PC-3 (cell line): ENCODE results near the gene UMPS. TPM values are rescaled to one million over a fixed set of nuclear protein-coding genes. Genes with fewer than 3 reads are reported as not detected.

Experiments
- ATAC-seq: fragments of 200-7000 bp; cut with Tn5 transposase; 2 replicates; pipeline ENCODE4 v1.9.1; 2020; ENCODE audit warnings: mild to moderate bottlenecking, moderate library complexity
- BruUV-seq: library from RNA; stranded (reverse); fragments of 400-500 nt; replicated peaks from 2 replicates; lab custom pipeline; 2021; lab: Mats Ljungman, UMichigan
- CTCF ChIA-PET: fragments of 300-600 bp; sonication (Branson Sonifier 250); formaldehyde crosslinking; loops from one replicate; lab custom pipeline; 2022; ENCODE audit warnings: antibody characterized with exemption; lab: Charles Lee
- POLR2A ChIA-PET: fragments of 300-600 bp; sonication (Branson Sonifier 250); formaldehyde crosslinking; loops from one replicate; lab custom pipeline; 2022; ENCODE audit warnings: antibody characterized with exemption; ENCODE audit not compliant: unreplicated experiment; lab: Charles Lee
- DNase-seq: peaks from one replicate; pipeline ENCODE4 v3.0.0-alpha.2; 2015
- H2AFZ ChIP-seq: fragments of 300-600 bp; sonication (generic); 2 replicates; pipeline ENCODE4 v1.6.0; 2016; ENCODE audit warnings: antibody characterized with exemption, low read length
- H3F3A ChIP-seq: fragments of 300-600 bp; sonication (generic); one replicate; pipeline ENCODE4 v1.6.0; 2017; ENCODE audit warnings: antibody characterized with exemption, low read length, control low read depth, mild to moderate bottlenecking; ENCODE audit not compliant: unreplicated experiment
- H3K27ac ChIP-seq: fragments of 300-600 bp; sonication (generic); 2 replicates; pipeline ENCODE4 v1.5.1; 2016; ENCODE audit warnings: mild to moderate bottlenecking, low read length
- H3K27me3 ChIP-seq: fragments of 300-600 bp; sonication (generic); 2 replicates; pipeline ENCODE4 v1.6.1; 2016; ENCODE audit warnings: low read length, mixed read lengths
- H3K36me3 ChIP-seq: fragments of 300-600 bp; sonication (generic); 2 replicates; pipeline ENCODE4 v1.6.1; 2016; ENCODE audit warnings: low read depth, mixed run types, low read length, mixed read lengths
- H3K4me1 ChIP-seq: fragments of 300-600 bp; sonication (generic); 2 replicates; pipeline ENCODE4 v1.5.1; 2016; ENCODE audit warnings: low read length; ENCODE audit not compliant: insufficient read depth
- H3K4me2 ChIP-seq: fragments of 300-600 bp; sonication (generic); 2 replicates; pipeline ENCODE4 v1.6.0; 2016; ENCODE audit warnings: low read length
- H3K4me3 ChIP-seq: fragments of 300-600 bp; sonication (generic); 2 replicates; pipeline ENCODE4 v1.5.1; 2016; ENCODE audit warnings: mild to moderate bottlenecking, low read length, mixed read lengths
- H3K79me2 ChIP-seq: fragments of 300-600 bp; sonication (generic); 2 replicates; pipeline ENCODE4 v1.6.1; 2017; ENCODE audit warnings: low read length, mixed read lengths
- H3K9ac ChIP-seq: fragments of 300-600 bp; sonication (generic); 2 replicates; pipeline ENCODE4 v1.6.0; 2016; ENCODE audit warnings: mild to moderate bottlenecking, low read length
- H3K9me2 ChIP-seq: fragments of 300-600 bp; sonication (generic); replicated peaks from 2 replicates; pipeline ENCODE4 v1.6.1; 2016; ENCODE audit warnings: mixed run types, low read length, mixed read lengths
- H3K9me3 ChIP-seq: fragments of 300-600 bp; sonication (generic); 2 replicates; pipeline ENCODE4 v1.6.1; 2016; ENCODE audit warnings: low read length, mixed read lengths
- H4K20me1 ChIP-seq: fragments of 300-600 bp; sonication (generic); 2 replicates; pipeline ENCODE4 v1.6.1; 2016; ENCODE audit warnings: low read length, mixed read lengths
- EZH2 ChIP-seq: fragments of 300-600 bp; sonication (generic); IDR thresholded peaks from one replicate; pipeline ENCODE4 v1.6.1; 2017; ENCODE audit warnings: antibody characterized with exemption, mild to moderate bottlenecking, low read length; ENCODE audit not compliant: unreplicated experiment
- EZH2phosphoT487 ChIP-seq: fragments of 300-600 bp; sonication (generic); IDR thresholded peaks from 2 replicates; pipeline ENCODE4 v1.6.1; 2018; ENCODE audit warnings: mild to moderate bottlenecking, antibody characterized with exemption, low read length, borderline replicate concordance
- intact Hi-C: fragments of 100-400 bp; cut with micrococcal nuclease; formaldehyde crosslinking; loops from 2 replicates; pipeline ENCODE4 v1.9.0; 2023
- total RNA-seq: library from RNA; depleted of rRNA; stranded (reverse); fragments of >200 nt; gene quantifications from 2 replicates; pipeline ENCODE4 v1.2.3, GENCODE V29; 2014
- TF ChIP-seq, protein P1 (sequence below): fragments of 300-600 bp; sonication (generic); conservative IDR thresholded peaks from 2 replicates; pipeline ENCODE4 v1.5.1; 2017; ENCODE audit warnings: antibody characterized with exemption, low read depth, mild to moderate bottlenecking, low read length

UMPS gene
- total RNA-seq, 1 experiment from 2014 or later: 38.4 TPM

DNA sequence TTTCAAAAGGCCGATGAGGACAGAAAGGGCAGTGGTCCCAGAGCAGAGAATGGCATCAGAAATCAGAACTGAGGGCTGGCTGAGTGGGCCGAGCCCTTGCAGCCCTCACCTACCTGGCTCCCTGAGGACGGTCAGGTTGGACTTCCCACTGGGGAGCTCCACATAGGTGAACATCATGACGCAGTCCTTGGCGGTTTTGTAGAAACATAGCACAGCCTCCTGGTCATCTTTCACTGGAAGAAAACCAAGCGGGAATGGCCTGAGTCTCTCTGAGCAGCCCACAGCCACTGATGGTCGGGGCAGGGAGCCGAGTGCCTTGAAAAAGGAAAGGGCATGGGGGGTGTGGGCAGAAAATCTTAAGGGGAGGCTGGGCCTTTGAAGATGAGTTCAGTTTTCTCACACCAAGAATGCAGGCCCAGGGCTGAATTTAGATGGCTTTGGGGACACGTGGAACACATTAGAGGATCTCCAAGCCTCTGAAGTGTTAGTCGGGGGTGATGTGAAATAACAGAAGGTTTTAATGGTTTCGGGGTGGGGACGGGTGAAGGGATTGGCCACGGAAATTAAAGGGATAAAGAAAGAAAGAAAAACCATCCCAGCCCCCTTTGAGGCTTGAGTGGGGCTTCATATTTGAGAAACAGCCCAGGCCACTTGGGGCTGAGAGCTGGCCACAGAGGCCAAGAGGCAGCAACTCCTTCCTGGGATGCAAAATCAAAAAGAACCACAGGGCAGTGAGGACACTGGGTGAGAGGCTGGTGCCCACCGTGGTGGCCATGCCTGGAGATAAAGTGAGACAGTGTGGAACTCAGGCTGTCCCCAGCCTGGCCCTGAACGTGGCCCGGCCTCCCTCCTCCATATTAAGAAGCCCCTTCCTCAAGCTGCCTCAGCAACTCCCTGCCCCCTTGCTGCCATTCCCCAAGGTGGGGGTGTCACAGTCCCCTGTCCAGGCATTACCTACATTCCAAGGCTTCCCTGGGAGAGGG, 36.2 kb downstream of the UMPS start:
- Histone ChIP-seq H3K9ac (no peak overlapping the region), H3K4me1 (no peaks in the 10 kb centered on the region), H3K9me2 (no peaks in the 10 kb centered on the region), H2AFZ (no peak overlapping the region), H3K4me2 (no peak overlapping the region), H3K36me3 (no peaks in the 10 kb centered on the region), H3F3A (no peaks in the 10 kb centered on the region), H3K9me3 (no peaks in the 10 kb centered on the region), H3K27me3 (no peaks in the 10 kb centered on the region), H3K4me3 (no peak overlapping the region), H3K27ac (no peak overlapping the region), H4K20me1 (no peaks in the 10 kb centered on the region), H3K79me2 (no peaks in the 10 kb centered on the region)
- CTCF ChIA-PET: no interaction called here
- BruUV-seq: no TSS peak
- DNase-seq (no peak), ATAC-seq (no peak)
- intact Hi-C loops: no loop called here
- TF ChIP-seq EZH2phosphoT487: no peak
- POLR2A ChIA-PET: no interaction called here

DNA sequence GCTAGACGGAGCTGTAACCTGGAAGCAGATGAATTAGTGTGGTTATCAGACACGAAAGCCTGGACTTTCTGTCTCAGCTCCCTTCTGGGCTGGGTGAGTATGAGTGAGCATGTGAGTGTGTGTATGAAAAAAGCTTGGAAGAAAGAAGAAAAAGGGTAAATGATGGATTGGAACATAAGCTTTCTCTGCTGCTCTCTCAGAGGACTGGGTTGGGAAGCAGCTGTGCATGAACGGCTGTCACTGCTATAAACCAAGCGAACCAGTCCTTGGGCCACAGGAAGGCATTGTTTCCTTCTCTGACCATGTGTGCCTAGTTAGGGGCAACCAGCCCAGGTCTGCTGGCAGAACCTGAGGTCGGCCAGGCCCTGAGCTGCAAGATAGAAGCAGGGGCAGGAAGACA, 37.0 kb downstream of the UMPS start:
- no peaks in the 10 kb centered on the region for H3K9me2 ChIP-seq
- TF ChIP-seq EZH2phosphoT487 (no peak), EZH2 (no peak)
- TF ChIP-seq, protein P1, sequence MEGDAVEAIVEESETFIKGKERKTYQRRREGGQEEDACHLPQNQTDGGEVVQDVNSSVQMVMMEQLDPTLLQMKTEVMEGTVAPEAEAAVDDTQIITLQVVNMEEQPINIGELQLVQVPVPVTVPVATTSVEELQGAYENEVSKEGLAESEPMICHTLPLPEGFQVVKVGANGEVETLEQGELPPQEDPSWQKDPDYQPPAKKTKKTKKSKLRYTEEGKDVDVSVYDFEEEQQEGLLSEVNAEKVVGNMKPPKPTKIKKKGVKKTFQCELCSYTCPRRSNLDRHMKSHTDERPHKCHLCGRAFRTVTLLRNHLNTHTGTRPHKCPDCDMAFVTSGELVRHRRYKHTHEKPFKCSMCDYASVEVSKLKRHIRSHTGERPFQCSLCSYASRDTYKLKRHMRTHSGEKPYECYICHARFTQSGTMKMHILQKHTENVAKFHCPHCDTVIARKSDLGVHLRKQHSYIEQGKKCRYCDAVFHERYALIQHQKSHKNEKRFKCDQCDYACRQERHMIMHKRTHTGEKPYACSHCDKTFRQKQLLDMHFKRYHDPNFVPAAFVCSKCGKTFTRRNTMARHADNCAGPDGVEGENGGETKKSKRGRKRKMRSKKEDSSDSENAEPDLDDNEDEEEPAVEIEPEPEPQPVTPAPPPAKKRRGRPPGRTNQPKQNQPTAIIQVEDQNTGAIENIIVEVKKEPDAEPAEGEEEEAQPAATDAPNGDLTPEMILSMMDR: no peak
- no peak overlapping the region for H3K27ac ChIP-seq
- no peak overlapping the region for H3K9ac ChIP-seq
- no peak overlapping the region for H3K4me2 ChIP-seq
- intact Hi-C loops: no loop called here
- H3K4me3 ChIP-seq: no peak overlapping the region
- ChIA-PET POLR2A (no interaction called here), CTCF (no interaction called here)
- no peak for DNase-seq
- no peaks in the 10 kb centered on the region for H3K79me2 ChIP-seq
- H3K9me3 ChIP-seq: no peaks in the 10 kb centered on the region
- no peaks in the 10 kb centered on the region for H3K27me3 ChIP-seq
- no peaks in the 10 kb centered on the region for H3F3A ChIP-seq
- H4K20me1 ChIP-seq: no peaks in the 10 kb centered on the region
- no peaks in the 10 kb centered on the region for H3K4me1 ChIP-seq
- H2AFZ ChIP-seq: no peak overlapping the region
- BruUV-seq: no TSS peak
- H3K36me3 ChIP-seq: no peaks in the 10 kb centered on the region
- no peak for ATAC-seq

DNA sequence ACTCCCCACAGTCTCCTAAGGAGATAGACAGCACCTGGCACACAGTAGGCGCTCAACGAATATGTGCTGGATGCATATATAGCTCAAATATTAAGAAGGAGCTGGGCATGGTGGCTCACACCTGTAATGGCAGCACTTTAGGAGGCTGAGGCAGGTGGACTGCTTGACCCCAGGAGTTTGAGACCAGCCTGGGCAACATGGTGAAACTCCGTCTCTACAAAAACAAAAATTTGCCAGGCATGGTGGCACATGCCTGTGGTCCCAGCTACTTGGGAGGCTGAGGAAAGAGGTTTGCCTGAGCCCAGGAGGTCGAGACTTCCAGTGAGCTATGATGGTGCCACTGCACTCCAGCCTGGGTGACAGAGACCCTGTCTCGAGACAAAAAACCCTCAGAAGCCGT, 37.4 kb downstream of the UMPS start:
- ChIA-PET POLR2A (no interaction called here), CTCF (no interaction called here)
- Histone ChIP-seq H4K20me1 (no peaks in the 10 kb centered on the region), H3K79me2 (no peaks in the 10 kb centered on the region), H3K9me3 (no peaks in the 10 kb centered on the region), H3K36me3 (no peaks in the 10 kb centered on the region), H3K9ac (no peak overlapping the region), H3K4me3 (no peak overlapping the region), H3F3A (no peaks in the 10 kb centered on the region), H2AFZ (no peak overlapping the region), H3K4me2 (no peak overlapping the region), H3K27me3 (no peaks in the 10 kb centered on the region), H3K27ac (no peak overlapping the region), H3K9me2 (no peaks in the 10 kb centered on the region), H3K4me1 (no peaks in the 10 kb centered on the region)
- no TSS peak for BruUV-seq
- ATAC-seq (no peak), DNase-seq (no peak)
- TF ChIP-seq EZH2 (no peak), EZH2phosphoT487 (no peak)
- TF ChIP-seq, protein P1: no peak
- intact Hi-C loops: loop anchor here (2.0 kb wide), 1 partner anchor 133 kb away; no protein-coding TSS in a partner anchor
